Measurements from ENCODE around the gene HS3ST4. TPM values are rescaled to one million over a fixed set of nuclear protein-coding genes. Genes with fewer than 3 reads are reported as not detected.

The HS3ST4 gene
- total RNA-seq, 1 donor from 2014 or later, result 0.32 TPM

DNA sequence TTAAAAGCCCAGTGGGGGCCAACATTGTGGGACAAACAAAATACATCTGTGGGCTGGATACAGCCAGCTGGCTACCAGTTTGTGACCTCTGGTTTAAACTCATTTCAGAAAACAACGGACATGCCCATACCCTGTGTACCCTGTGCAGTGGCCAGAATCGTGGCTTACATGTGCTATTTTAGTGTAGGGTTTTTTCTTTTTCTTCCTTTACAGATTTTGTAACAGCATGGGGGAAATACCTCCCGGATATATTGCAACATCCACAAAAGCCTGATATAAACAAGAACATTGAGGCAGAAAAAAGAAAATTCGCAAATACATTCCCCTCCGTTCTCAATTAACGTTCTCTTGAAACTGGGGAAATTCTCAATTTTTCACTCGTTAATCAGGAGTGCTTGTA lies 7.3 kb downstream of the HS3ST4 start:
- Histone ChIP-seq H3K27me3 (peaks cover 43% of the 10 kb centered on the region), H3K36me3 (no peaks in the 10 kb centered on the region)
- ATAC-seq, result no peak

DNA sequence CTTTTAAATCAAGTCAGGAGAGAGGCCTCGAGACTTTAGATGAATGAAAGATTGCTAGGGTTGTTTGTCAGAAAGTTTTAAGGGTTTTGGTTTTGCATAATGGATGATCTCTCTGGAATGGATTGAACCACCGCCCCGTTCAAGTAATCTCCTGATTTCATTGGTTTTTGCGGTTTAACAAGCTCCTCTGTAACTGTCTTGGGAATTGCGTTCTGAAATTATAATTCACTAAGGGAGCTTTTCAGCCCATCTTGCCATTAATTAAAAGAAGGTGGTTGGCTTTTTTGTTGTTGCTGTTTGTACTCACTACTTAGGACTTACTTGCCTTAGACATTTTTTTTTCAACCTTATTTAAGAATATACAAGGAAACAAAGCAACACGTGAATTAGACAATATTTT lies 8.8 kb downstream of the HS3ST4 start:
- Histone ChIP-seq H3K4me3 (no peak overlapping the region), H3K36me3 (no peaks in the 10 kb centered on the region), H3K9me3 (no peaks in the 10 kb centered on the region), H3K27ac (no peak overlapping the region), H3K4me1 (no peaks in the 10 kb centered on the region), H3K27me3 (peaks cover 32% of the 10 kb centered on the region)
- TF ChIP-seq, protein P1, sequence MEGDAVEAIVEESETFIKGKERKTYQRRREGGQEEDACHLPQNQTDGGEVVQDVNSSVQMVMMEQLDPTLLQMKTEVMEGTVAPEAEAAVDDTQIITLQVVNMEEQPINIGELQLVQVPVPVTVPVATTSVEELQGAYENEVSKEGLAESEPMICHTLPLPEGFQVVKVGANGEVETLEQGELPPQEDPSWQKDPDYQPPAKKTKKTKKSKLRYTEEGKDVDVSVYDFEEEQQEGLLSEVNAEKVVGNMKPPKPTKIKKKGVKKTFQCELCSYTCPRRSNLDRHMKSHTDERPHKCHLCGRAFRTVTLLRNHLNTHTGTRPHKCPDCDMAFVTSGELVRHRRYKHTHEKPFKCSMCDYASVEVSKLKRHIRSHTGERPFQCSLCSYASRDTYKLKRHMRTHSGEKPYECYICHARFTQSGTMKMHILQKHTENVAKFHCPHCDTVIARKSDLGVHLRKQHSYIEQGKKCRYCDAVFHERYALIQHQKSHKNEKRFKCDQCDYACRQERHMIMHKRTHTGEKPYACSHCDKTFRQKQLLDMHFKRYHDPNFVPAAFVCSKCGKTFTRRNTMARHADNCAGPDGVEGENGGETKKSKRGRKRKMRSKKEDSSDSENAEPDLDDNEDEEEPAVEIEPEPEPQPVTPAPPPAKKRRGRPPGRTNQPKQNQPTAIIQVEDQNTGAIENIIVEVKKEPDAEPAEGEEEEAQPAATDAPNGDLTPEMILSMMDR (IDR thresholded peaks at IDR 0.05), result no peak
- intact Hi-C loops (cut with DNase I), result no loop called here
- ATAC-seq (no peak), DNase-seq (no peak)

More for the DNA sequence above, 7.3 kb downstream of the HS3ST4 start:
- TF ChIP-seq, protein P1 (IDR thresholded peaks at IDR 0.05), result no peak
- H3K27ac ChIP-seq, result no peak overlapping the region
- no peak overlapping the region for H3K4me3 ChIP-seq
- no peak for DNase-seq
- H3K9me3 ChIP-seq, result no peaks in the 10 kb centered on the region
- H3K4me1 ChIP-seq, result no peaks in the 10 kb centered on the region
- intact Hi-C loops (cut with DNase I), result no loop called here

DNA sequence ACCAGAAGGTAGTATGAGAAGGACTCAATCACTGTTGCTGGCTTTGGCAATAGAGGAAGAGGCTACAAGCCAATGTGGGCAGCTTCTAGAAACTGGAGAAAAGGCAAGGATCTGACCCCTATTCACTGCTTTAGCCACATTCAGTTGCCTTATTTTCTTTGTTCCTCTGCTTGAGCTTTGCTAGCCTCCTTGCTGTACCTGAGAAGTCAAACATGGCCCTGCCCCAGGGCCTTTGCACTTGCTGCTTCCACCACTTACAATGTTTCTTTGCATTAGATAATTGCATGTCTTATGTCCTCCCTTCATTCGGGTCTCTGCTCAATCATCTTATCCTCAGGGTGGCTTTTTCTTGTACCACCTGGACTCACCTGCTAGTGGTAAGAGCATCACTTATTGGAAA lies 15.8 kb downstream of the HS3ST4 start:
- ATAC-seq (no peak), DNase-seq (no peak)
- no peak overlapping the region for H3K4me3 ChIP-seq
- no peaks in the 10 kb centered on the region for H3K36me3 ChIP-seq
- no peak overlapping the region for H3K27ac ChIP-seq
- peaks cover 5% of the 10 kb centered on the region for H3K27me3 ChIP-seq
- intact Hi-C loops (cut with DNase I), result no loop called here
- TF ChIP-seq, protein P1 (IDR thresholded peaks at IDR 0.05), result no peak
- H3K4me1 ChIP-seq, result no peaks in the 10 kb centered on the region
- H3K9me3 ChIP-seq, result no peaks in the 10 kb centered on the region

DNA sequence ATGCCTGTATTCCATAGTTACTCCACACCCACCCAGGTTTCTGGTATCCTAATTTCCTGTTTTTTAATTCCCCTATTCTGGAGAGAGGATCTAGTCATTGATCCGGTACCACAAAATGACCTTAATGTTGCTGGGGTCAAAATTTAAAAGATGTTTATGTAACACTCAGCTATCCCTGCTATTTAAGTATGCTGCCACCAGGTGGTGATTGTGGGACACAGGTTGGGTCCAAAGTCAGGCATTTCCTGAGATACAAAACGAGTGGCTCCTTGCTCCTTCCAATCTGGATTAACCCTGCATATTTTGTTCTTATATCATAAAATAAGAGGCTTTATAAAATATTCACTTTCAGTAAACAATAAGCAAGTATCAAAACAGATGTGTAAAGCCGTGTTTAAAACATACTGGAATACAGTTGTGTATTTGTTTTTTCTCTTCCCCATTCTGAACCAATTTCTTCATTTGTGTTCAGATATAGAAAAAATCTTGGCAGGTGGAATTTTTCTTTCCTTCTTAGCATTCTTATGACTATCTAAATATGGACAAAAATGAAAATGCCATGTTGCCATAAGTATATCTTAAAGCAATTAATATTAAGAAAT lies 16.3 kb downstream of the HS3ST4 start:
- TF ChIP-seq, protein P1 (IDR thresholded peaks at IDR 0.05), result peak; percentile 29
- DNase-seq (no peak), ATAC-seq (no peak)
- H3K36me3 ChIP-seq, result no peaks in the 10 kb centered on the region
- no peaks in the 10 kb centered on the region for H3K4me1 ChIP-seq
- H3K4me3 ChIP-seq, result no peak overlapping the region
- intact Hi-C loops (cut with DNase I), result no loop called here
- peaks cover 2% of the 10 kb centered on the region for H3K27me3 ChIP-seq
- H3K9me3 ChIP-seq, result no peaks in the 10 kb centered on the region
- H3K27ac ChIP-seq, result no peak overlapping the region

DNA sequence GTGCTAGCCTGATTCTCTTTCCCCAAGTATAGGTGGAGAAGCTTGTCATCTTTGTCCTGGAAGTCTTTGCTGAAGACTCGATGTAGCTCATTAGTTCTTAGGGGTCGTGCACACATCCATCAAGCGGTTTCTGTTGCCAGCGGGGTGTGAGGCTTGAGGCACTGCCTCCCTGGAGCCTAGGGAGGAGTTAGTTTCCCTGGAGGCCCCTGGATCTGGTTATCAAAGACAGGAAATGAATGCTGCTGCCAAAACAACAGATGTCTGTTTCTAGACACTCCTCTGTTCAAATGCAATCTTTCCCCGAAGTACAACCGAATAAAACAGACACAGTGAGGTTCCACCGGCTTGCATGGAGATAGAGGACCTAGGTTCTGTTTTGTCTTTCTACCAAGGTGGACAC lies 17.5 kb downstream of the HS3ST4 start:
- Histone ChIP-seq H3K27ac (no peak overlapping the region), H3K9me3 (no peaks in the 10 kb centered on the region), H3K4me1 (no peaks in the 10 kb centered on the region), H3K4me3 (no peak overlapping the region), H3K27me3 (no peaks in the 10 kb centered on the region), H3K36me3 (no peaks in the 10 kb centered on the region)
- intact Hi-C loops (cut with DNase I), result no loop called here
- DNase-seq, result no peak
- no peak for ATAC-seq
- TF ChIP-seq, protein P1 (IDR thresholded peaks at IDR 0.05), result no peak
